MCF 10A (cell line): ENCODE data around the gene LMNA. TPM values are rescaled to one million over a fixed set of nuclear protein-coding genes. Genes with fewer than 3 reads are reported as not detected.
"Not testable (repeated sequence)": the region's sequence is repeated elsewhere in the genome, so short reads cannot be mapped to it uniquely, and the experiment has no call there.

Source experiments
- BruUV-seq: library from RNA; stranded (reverse); fragments of 400-500 nt; replicated peaks from 2 replicates; lab custom pipeline; 2021; lab: Mats Ljungman, UMichigan
- CTCF ChIA-PET: fragments of 300-600 bp; sonication (Branson Sonifier 250); formaldehyde crosslinking; extraction: SDS; loops from one replicate; lab custom pipeline; 2021; ENCODE audit warnings: antibody characterized with exemption, inconsistent platforms; lab: Yijun Ruan, JAX
- POLR2A ChIA-PET: fragments of 300-600, 350-650 bp; sonication (Branson Sonifier 250); formaldehyde crosslinking; extraction: SDS; loops from one replicate; lab custom pipeline; 2020; ENCODE audit warnings: antibody characterized with exemption, inconsistent platforms; lab: Yijun Ruan, JAX
- DNase-seq: peaks from one replicate; pipeline ENCODE4 v3.0.0-alpha.2; 2018; ENCODE audit not compliant: unreplicated experiment
- H3K27ac Mint-ChIP-seq: one replicate; pipeline ENCODE4 v1.8.0; 2022; ENCODE audit warnings: mild to moderate bottlenecking, low read depth, mixed read lengths; ENCODE audit not compliant: unreplicated experiment
- H3K27me3 Mint-ChIP-seq: one replicate; pipeline ENCODE4 v1.8.0; 2022; ENCODE audit warnings: mixed read lengths; ENCODE audit not compliant: insufficient read depth, unreplicated experiment
- H3K36me3 Mint-ChIP-seq: one replicate; pipeline ENCODE4 v1.8.0; 2022; ENCODE audit warnings: mild to moderate bottlenecking, moderate library complexity, mixed read lengths; ENCODE audit not compliant: insufficient read depth, unreplicated experiment
- H3K4me1 Mint-ChIP-seq: one replicate; pipeline ENCODE4 v1.8.0; 2022; ENCODE audit warnings: mixed read lengths; ENCODE audit not compliant: insufficient read depth, unreplicated experiment
- H3K4me3 Mint-ChIP-seq: one replicate; pipeline ENCODE4 v1.8.0; 2022; ENCODE audit warnings: mild to moderate bottlenecking, moderate library complexity, mixed read lengths; ENCODE audit not compliant: unreplicated experiment
- H3K9me3 Mint-ChIP-seq: one replicate; pipeline ENCODE4 v1.8.0; 2022; ENCODE audit warnings: mixed read lengths; ENCODE audit not compliant: unreplicated experiment
- CTCF ChIP-seq: fragments of 200-600 bp; IDR thresholded peaks from one replicate; pipeline ENCODE4 v1.8.0; 2022; ENCODE audit warnings: antibody characterized with exemption, mild to moderate bottlenecking; ENCODE audit not compliant: unreplicated experiment
- intact Hi-C: fragments of 100-400 bp; cut with micrococcal nuclease; formaldehyde crosslinking; loops from 2 replicates; pipeline ENCODE4 v1.14.1; 2022
- total RNA-seq: library from RNA; stranded (reverse); gene quantifications from 2 replicates; pipeline ENCODE4 v1.2.3, GENCODE V29; 2022

The LMNA gene
- total RNA-seq, 1 experiment from 2014 or later = 716 TPM

GRCh38 chr1:156119503-156120209 is 5.1 kb downstream of the LMNA start:
- Mint-ChIP-seq H3K4me3 (peak overlapping the region; percentile 79), H3K4me1 (peaks cover 62% of the 10 kb centered on the region), H3K9me3 (no peaks in the 10 kb centered on the region), H3K36me3 (peaks cover 45% of the 10 kb centered on the region), H3K27ac (peak overlapping the region; percentile 96), H3K27me3 (no peaks in the 10 kb centered on the region)
- ChIA-PET POLR2A (interaction anchor here (1.2 to 25.7 kb wide), 6 partner anchors 8 to 226 kb away, joined by 3 to 960 read pairs (median 11); partner anchors contain the start of genes PMF1, SMG5 and TMEM79), CTCF (interaction anchor here (0.6 to 46.2 kb wide), 4 partner anchors 9 to 383 kb away, joined by 3 to 1892 read pairs (median 129); partner anchors contain the start of gene MEX3A)
- peak; percentile 82 for DNase-seq
- peak; percentile 4 for TF ChIP-seq CTCF
- intact Hi-C loops = no loop called here
- no TSS peak for BruUV-seq

- TF ChIP-seq CTCF = no peak
- POLR2A ChIA-PET = interaction anchor here (0.6 to 25.7 kb wide), 7 partner anchors 7 to 926 kb away, joined by 3 to 960 read pairs (median 9); partner anchors contain the start of genes PMF1, SMG5 and TMEM79
- DNase-seq = no peak
- peaks cover 69% of the 10 kb centered on the region for H3K4me1 Mint-ChIP-seq
- intact Hi-C loops = no loop called here
- no peaks in the 10 kb centered on the region for H3K9me3 Mint-ChIP-seq
- peaks cover 45% of the 10 kb centered on the region for H3K36me3 Mint-ChIP-seq
- H3K27ac Mint-ChIP-seq = peak overlapping the region; percentile 96
- no peaks in the 10 kb centered on the region for H3K27me3 Mint-ChIP-seq
- CTCF ChIA-PET = interaction anchor here (0.6 to 46.2 kb wide), 3 partner anchors 9 to 383 kb away, joined by 3 to 1892 read pairs (median 252); partner anchors contain the start of gene MEX3A
- BruUV-seq = no TSS peak
- H3K4me3 Mint-ChIP-seq = peak overlapping the region; percentile 79
Observed at GRCh38 chr1:156120318-156120717, 5.8 kb downstream of the LMNA start.

GRCh38 chr1:156121005-156121404 is 6.5 kb downstream of the LMNA start:
- Mint-ChIP-seq H3K4me3 (peak overlapping the region; percentile 79), H3K4me1 (peaks cover 72% of the 10 kb centered on the region), H3K36me3 (peaks cover 45% of the 10 kb centered on the region), H3K27ac (peak overlapping the region; percentile 96)
- H3K9me3 Mint-ChIP-seq, H3K27me3 Mint-ChIP-seq, BruUV-seq, DNase-seq, intact Hi-C loops: not testable (repeated sequence)
- ChIA-PET CTCF (interaction anchor here (0.7 to 46.2 kb wide), 4 partner anchors 8 to 186 kb away, joined by 3 to 1892 read pairs (median 128); partner anchors contain the start of gene MEX3A), POLR2A (interaction anchor here (0.6 to 25.7 kb wide), 8 partner anchors 9 to 648 kb away, joined by 3 to 960 read pairs (median 3); partner anchors contain the start of gene SMG5)

GRCh38 chr1:156121457-156121856 is 6.9 kb downstream of the LMNA start:
- no peak for TF ChIP-seq CTCF
- Mint-ChIP-seq H3K4me3 (peak overlapping the region; percentile 79), H3K27me3 (no peaks in the 10 kb centered on the region), H3K27ac (peak overlapping the region; percentile 96), H3K36me3 (peaks cover 45% of the 10 kb centered on the region), H3K4me1 (peaks cover 76% of the 10 kb centered on the region), H3K9me3 (no peaks in the 10 kb centered on the region)
- CTCF ChIA-PET = interaction anchor here (0.7 to 46.2 kb wide), 4 partner anchors 8 to 186 kb away, joined by 3 to 1892 read pairs (median 128); partner anchors contain the start of gene MEX3A
- no TSS peak for BruUV-seq
- intact Hi-C loops = no loop called here
- DNase-seq = no peak
- POLR2A ChIA-PET = interaction anchor here (0.5 to 25.7 kb wide), 8 partner anchors 9 to 647 kb away, joined by 3 to 960 read pairs (median 4); partner anchors contain the start of gene SMG5
